ENCODE measurements around the gene LHFPL6. TPM values are rescaled to one million over a fixed set of nuclear protein-coding genes. Genes with fewer than 3 reads are reported as not detected.

LHFPL6 gene
- total RNA-seq (ENCODE audit: low replicate concordance): 21.9 and 31.7 TPM in 2 replicates
- long read RNA-seq, partial matches to known transcripts: 2 of 4 reads
- long read RNA-seq, other reads (novel, unspliced or antisense): 2 of 4 reads

DNA sequence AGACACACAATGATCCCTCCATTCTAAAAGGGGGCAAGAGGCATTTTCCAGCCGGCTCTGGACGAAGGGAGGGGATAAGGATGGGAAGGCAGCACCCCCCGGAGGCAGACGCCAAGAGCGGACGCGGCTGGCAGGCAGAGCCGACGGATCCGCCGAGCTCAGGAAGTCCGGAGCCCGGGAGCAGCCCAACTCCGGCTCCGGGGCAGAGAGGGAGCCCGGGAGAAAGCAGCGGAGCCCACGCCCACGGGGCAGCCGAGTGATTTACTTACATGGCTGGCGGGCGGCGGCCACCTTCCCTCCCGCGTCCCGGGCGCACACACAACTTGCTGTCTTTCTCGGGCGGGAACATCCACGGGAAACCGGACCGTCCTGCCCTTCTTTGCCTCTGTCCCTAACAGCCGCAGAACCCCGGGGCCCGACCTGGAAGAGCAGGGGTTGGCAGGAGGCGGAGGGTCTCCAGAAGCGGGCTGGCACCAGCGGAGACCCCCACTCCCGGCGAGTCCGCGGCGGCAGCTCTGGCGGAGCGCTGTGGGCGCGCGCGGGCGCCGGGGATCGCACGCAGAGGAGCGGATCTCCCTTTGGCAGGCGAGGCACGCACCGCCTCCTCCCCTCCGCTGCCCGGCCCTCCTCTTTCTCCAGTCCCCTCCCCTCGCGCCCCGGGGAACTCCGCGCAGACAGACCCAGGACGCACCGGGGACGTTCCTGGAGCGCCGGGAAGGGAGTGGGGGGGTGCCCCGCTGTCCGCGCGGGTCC lies at the start of gene LHFPL6:
LHFPL6 (minus strand) TSS at position 580 of the 753 bp plus-strand sequence.
- H3K27ac Mint-ChIP-seq: peak within 1 kb of the TSS; percentile 80

GRCh38 chr13:39646122-39646521 lies 43.1 kb upstream of the LHFPL6 start:
- H3K36me3 Mint-ChIP-seq: no peaks in the 10 kb centered on the region
- no peak for TF ChIP-seq CTCF (conservative IDR thresholded peaks at IDR 0.05)
- H3K4me1 Mint-ChIP-seq (ENCODE audit: unreplicated experiment): no peaks in the 10 kb centered on the region
- H3K9me3 Mint-ChIP-seq: no peaks in the 10 kb centered on the region
- no peak overlapping the region for H3K27ac Mint-ChIP-seq
- no peak for DNase-seq (ENCODE audit: extremely low spot score, unreplicated experiment)
- no peaks in the 10 kb centered on the region for H3K27me3 Mint-ChIP-seq
- no peak overlapping the region for H3K4me3 Mint-ChIP-seq

More for the DNA sequence above, at the start of gene LHFPL6:
- peak; percentile 62 for TF ChIP-seq CTCF (conservative IDR thresholded peaks at IDR 0.05)
- Mint-ChIP-seq H3K4me1 (ENCODE audit: unreplicated experiment) (peaks cover 41% of the 10 kb centered on the region), H3K9me3 (no peaks in the 10 kb centered on the region), H3K27me3 (peaks cover 27% of the 10 kb centered on the region), H3K36me3 (peaks cover 9% of the 10 kb centered on the region), H3K4me3 (peak within 1 kb of the TSS; percentile 93)
- peak; percentile 85 for DNase-seq (ENCODE audit: extremely low spot score, unreplicated experiment)

- peaks cover 4% of the 10 kb centered on the region for H3K27me3 Mint-ChIP-seq
- no peak overlapping the region for H3K4me3 Mint-ChIP-seq
- H3K27ac Mint-ChIP-seq: no peak overlapping the region
- H3K9me3 Mint-ChIP-seq: no peaks in the 10 kb centered on the region
- H3K4me1 Mint-ChIP-seq (ENCODE audit: unreplicated experiment): no peaks in the 10 kb centered on the region
- no peak for TF ChIP-seq CTCF (conservative IDR thresholded peaks at IDR 0.05)
- no peaks in the 10 kb centered on the region for H3K36me3 Mint-ChIP-seq
- no peak for DNase-seq (ENCODE audit: extremely low spot score, unreplicated experiment)
Measured at GRCh38 chr13:39641645-39642044, 38.7 kb upstream of the LHFPL6 start.

GRCh38 chr13:39637890-39638289 lies 34.9 kb upstream of the LHFPL6 start:
- DNase-seq (ENCODE audit: extremely low spot score, unreplicated experiment): no peak
- peaks cover 4% of the 10 kb centered on the region for H3K27me3 Mint-ChIP-seq
- H3K36me3 Mint-ChIP-seq: no peaks in the 10 kb centered on the region
- TF ChIP-seq CTCF (conservative IDR thresholded peaks at IDR 0.05): no peak
- H3K4me3 Mint-ChIP-seq: no peak overlapping the region
- no peaks in the 10 kb centered on the region for H3K9me3 Mint-ChIP-seq
- H3K27ac Mint-ChIP-seq: no peak overlapping the region
- peaks cover 6% of the 10 kb centered on the region for H3K4me1 Mint-ChIP-seq (ENCODE audit: unreplicated experiment)

- no peak for TF ChIP-seq CTCF (conservative IDR thresholded peaks at IDR 0.05)
- Mint-ChIP-seq H3K9me3 (peaks cover 6% of the 10 kb centered on the region), H3K27ac (no peak overlapping the region), H3K36me3 (no peaks in the 10 kb centered on the region), H3K4me3 (no peak overlapping the region), H3K4me1 (ENCODE audit: unreplicated experiment) (peaks cover 6% of the 10 kb centered on the region), H3K27me3 (peaks cover 4% of the 10 kb centered on the region)
- DNase-seq (ENCODE audit: extremely low spot score, unreplicated experiment): no peak
Measured at GRCh38 chr13:39635564-39635963, 32.6 kb upstream of the LHFPL6 start.

All from type B pancreatic cell (in vitro differentiated cells).